Mucosa of rectum (tissue), 2 donors: ENCODE results near the gene PYCR2.
"Not testable (repeated sequence)": the region's sequence is repeated elsewhere in the genome, so short reads cannot be mapped to it uniquely, and the experiment has no call there.

Experiments
- H3K27ac ChIP-seq, 2 donors: one replicate each; pipeline ENCODE4 v1.7.0; 2013; ENCODE audit warnings: inconsistent platforms in 2 of 2, low read depth in 2 of 2, low read length in 2 of 2
- H3K27me3 ChIP-seq, 2 donors: one replicate each; pipeline ENCODE4 v1.7.0; 2013; ENCODE audit warnings: low read length in 2 of 2; ENCODE audit not compliant: control insufficient read depth in 2 of 2, insufficient read depth in 2 of 2
- H3K36me3 ChIP-seq, 2 donors: one replicate each; pipeline ENCODE4 v1.7.0; 2013; ENCODE audit warnings: low read length in 2 of 2; ENCODE audit not compliant: control insufficient read depth in 2 of 2, insufficient read depth in 2 of 2
- H3K4me1 ChIP-seq, 2 donors: one replicate each; pipeline ENCODE4 v1.7.0; 2013; ENCODE audit warnings: low read length in 2 of 2, mild to moderate bottlenecking in 1 of 2; ENCODE audit not compliant: control insufficient read depth in 2 of 2, insufficient read depth in 2 of 2
- H3K4me3 ChIP-seq, 2 donors: one replicate each; pipeline ENCODE4 v1.7.0; 2013; ENCODE audit warnings: low read length in 2 of 2
- H3K9ac ChIP-seq, 2 donors: one replicate each; pipeline ENCODE4 v1.7.0; 2013; ENCODE audit warnings: low read length in 2 of 2, low read depth in 1 of 2, mild to moderate bottlenecking in 1 of 2
- H3K9me3 ChIP-seq, 2 donors: one replicate each; pipeline ENCODE4 v1.7.0; 2013; ENCODE audit warnings: low read length in 2 of 2; ENCODE audit not compliant: control insufficient read depth in 2 of 2
- donor health status: healthy.
- donor health status: Normal muscosa, but diverticular disease.

PYCR2 gene

DNA sequence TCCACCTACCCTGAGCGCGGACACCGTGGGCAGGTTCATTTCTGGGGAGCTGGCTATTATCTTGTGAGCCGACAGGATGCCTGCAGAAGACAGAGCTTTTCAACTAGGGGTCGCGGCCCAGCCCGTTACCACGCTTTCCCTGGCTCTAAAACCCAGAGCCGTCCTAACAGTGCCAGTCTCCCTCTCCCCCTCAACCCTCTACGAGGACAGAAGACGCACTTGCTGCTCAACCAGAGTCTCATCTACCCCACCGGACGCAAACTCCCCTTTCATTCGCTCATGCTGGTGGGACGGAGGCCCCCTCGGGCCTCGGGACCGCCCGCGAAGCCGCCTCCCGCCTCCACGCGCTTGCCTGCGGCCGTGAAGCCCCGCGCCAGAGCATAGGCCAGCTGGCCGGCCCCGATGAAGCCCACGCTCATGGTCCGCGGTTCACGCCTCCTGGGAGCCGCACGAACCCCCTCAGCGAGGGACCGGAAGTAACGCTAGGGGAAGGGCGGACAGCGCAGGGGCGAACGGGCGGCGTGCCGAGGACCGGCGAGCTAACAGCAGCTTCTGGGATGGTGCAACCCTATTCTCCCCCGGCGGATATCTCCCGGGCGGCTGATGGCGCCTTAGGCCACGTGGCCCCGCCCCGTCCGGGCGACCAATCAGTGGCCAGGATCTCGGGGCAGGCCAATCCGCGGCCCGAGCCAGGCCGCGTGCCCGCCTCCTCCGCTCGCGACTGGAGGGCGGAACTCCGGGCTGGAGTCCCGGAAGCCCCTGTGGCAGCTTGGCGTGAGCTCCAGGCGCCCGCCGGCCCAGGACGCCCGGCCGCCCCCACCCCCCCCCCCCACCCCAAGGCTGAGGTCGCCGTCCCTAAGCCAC is at the start of gene PYCR2:
Gene PYCR2, minus strand, starts transcription at position 559 of the 864 bp plus-strand sequence. Its CDS starts 140 bp downstream, at position 419.
- Histone ChIP-seq H3K27ac (peak within 1 kb of the TSS; percentile 87 to 93), H3K36me3 (peaks cover 12 to 20% of the 10 kb centered on the region in 2 donors), H3K27me3 (no peaks in the 10 kb centered on the region), H3K9me3 (no peaks in the 10 kb centered on the region), H3K4me1 (peaks cover 16 to 22% of the 10 kb centered on the region in 2 donors), H3K4me3 (peak within 1 kb of the TSS; percentile 86 to 96), H3K9ac (peak within 1 kb of the TSS; percentile 94 to 96)

DNA sequence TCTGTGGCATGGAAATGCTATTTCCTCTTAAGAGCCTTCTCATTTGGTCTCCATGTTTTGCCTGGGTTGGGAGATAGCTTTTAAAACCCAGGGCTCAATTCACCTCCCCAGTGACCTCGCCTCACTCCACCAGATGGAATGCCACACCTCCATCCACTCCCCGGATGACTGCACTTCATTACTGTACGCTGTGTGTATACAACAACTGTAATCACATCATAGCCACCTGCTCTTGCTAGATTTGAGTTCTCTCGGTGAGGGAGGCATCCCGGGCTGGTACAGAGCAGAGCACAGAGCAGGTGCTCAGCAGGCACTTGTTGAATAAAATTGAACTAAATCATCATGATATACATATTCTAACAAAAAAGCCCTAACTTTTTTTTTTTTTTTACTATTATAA is 49.1 kb upstream of the PYCR2 start:
- Histone ChIP-seq H3K27ac (peak overlapping the region; percentile 65 to 67), H3K36me3 (no peaks in the 10 kb centered on the region), H3K9ac (no peak overlapping the region), H3K27me3 (no peaks in the 10 kb centered on the region), H3K4me1 (peaks cover 4 to 5% of the 10 kb centered on the region in 2 donors), H3K4me3 (no peak overlapping the region), H3K9me3 (no peaks in the 10 kb centered on the region)

DNA sequence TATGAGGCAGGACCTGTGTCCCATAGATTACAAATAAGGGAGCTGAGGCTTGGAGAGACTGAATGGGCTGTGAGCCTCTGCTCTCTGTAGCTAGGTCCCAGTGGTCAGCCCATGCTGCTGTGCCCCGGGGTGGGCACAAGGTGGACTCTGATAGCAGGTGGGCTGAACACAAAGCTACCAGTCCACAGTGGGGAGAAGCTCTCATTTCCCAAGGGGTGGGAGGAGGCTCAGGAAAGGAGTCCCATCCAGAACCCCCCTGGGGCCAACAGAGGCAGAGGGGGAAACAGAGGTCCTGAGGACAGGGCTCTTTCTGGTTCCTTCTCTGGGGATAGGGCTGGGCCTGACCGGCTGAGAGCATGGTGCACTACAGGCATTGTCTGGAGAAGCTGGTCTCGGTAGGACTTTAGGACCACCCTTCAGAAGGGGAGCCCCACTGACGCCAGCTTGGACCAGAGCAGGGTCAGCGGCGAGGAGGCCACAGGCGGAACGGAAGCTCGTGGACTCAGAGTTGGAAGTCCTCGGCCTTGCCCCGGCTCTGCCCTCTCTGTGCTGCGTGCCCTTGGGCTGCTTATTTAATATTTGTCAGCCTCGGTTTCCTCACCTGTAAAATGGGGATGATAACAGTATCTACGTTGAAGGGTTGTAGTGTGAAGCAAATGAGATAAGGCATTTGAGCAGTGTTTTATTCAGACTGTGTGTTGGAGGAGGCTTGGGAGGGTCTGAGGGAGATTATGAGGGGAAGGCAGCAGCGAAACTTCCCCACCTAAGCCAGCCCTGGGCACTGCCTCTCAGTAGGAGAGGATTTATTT is 48.5 kb upstream of the PYCR2 start:
- Histone ChIP-seq H3K9me3 (no peaks in the 10 kb centered on the region), H3K27ac (peak overlapping the region; percentile 65 to 67), H3K4me1 (peaks cover 4 to 5% of the 10 kb centered on the region in 2 donors), H3K36me3 (no peaks in the 10 kb centered on the region), H3K9ac (no peak overlapping the region), H3K27me3 (no peaks in the 10 kb centered on the region), H3K4me3 (no peak overlapping the region)

DNA sequence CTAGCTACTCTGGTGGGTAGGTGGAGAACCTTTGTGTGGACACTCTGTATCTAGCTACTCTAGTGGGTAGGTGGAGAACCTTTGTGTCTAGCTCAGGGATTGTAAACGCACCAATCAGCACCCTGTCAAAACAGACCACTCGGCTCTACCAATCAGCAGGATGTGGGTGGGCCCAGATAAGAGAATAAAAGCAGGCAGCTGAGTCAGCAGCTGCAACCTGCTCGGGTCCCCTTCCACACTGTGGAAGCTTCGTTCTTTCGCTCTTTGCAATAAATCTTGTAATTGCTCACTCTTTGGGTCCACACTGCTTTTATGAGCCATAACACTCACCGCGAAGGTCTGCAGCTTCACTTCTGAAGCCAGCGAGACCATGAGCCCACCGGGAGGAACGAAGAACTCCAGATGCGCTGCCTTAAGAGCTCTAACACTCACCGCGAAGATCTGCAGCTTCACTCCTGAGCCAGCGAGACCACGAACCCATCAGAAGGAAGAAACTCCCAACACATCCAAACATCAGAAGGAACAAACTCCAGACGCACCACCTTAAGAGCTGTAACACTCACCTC is 46.6 kb upstream of the PYCR2 start:
- H3K4me3 ChIP-seq, H3K27ac ChIP-seq, H3K9me3 ChIP-seq, H3K4me1 ChIP-seq, H3K27me3 ChIP-seq, H3K9ac ChIP-seq, H3K36me3 ChIP-seq: not testable (repeated sequence)

DNA sequence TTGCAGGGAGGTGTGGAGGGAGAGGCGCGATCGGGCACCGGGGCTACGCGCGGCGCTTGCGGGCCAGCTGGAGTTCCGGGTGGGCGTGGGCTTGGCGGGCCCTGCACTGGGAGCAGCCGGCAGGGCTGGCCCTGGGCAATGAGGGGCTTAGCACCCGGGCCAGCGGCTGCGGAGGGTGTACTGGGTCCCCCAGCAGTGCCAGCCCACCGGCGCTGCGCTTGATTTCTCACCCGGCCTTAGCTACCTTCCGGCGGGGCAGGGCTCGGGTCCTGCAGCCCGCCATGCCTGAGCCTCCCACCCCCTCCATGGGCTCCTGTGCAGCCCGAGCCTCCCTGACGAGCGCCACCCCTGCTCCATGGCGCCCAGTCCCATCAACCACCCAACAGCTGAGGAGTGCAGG is 45.7 kb upstream of the PYCR2 start:
- not testable (repeated sequence) for H3K36me3 ChIP-seq, H3K27me3 ChIP-seq, H3K9ac ChIP-seq, H3K9me3 ChIP-seq, H3K4me1 ChIP-seq, H3K4me3 ChIP-seq, H3K27ac ChIP-seq

DNA sequence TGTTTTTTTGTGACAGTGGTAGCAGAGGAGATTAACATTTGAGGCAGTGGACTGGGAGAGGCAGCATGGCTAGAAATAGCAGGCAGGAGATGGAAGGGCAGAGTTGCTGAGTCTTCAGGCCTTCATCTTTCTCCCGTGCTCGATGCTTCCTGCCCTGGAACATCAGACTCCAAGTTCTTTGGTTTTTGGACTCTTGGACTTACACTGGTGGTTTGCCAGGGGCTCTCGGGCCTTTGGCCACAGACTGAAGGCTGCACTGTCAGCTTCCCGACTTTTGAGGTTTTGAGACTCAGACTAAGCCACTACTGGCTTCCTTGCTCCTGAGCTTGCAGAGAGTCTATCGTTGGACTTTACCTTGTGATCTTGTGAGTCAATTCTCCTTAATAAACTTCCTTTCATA is 41.2 kb upstream of the PYCR2 start:
- H3K27ac ChIP-seq: no peak overlapping the region
- no peaks in the 10 kb centered on the region for H3K27me3 ChIP-seq
- H3K4me3 ChIP-seq: no peak overlapping the region
- no peaks in the 10 kb centered on the region for H3K9me3 ChIP-seq
- no peak overlapping the region for H3K9ac ChIP-seq
- H3K4me1 ChIP-seq: no peaks in the 10 kb centered on the region
- no peaks in the 10 kb centered on the region for H3K36me3 ChIP-seq

DNA sequence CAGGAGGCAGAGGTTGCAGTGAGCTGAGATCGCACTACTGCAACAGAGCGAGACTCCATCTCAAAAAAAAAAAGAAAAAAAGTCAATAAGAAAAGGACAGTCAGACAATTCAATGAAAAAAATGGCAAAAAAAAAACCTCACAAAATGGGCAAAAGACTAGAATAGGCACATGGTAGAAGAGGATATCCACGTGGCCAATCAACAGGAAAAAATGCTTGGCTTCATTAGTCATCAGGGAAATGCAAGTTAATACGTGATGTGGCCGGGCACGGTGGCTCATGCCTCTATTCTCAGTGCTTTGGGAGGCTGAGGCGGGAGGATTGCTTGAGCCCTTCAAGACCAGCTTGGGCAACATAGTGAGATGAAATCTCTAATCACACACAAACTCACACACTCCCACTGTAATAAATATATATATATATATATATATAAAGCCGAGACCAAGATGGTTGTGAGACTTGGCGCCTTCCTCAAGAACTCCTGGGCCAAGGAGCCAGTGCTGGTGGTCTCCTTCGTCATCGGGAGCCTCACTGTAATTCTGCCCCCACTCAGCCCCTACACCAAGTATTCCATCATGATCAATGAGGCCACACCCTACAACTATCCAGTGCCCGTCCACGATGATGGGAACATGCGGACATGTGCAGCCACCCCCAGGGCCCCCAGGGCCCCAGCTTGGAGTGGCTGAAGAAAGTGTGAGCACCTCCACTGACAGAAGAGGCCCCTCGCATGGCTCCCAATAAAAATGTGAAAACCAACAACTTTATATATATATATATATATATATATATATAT is 39.9 kb upstream of the PYCR2 start:
- no peaks in the 10 kb centered on the region for H3K9me3 ChIP-seq
- H3K27ac ChIP-seq: no peak overlapping the region
- no peaks in the 10 kb centered on the region for H3K4me1 ChIP-seq
- no peaks in the 10 kb centered on the region for H3K36me3 ChIP-seq
- no peaks in the 10 kb centered on the region for H3K27me3 ChIP-seq
- H3K9ac ChIP-seq: no peak overlapping the region
- no peak overlapping the region for H3K4me3 ChIP-seq

DNA sequence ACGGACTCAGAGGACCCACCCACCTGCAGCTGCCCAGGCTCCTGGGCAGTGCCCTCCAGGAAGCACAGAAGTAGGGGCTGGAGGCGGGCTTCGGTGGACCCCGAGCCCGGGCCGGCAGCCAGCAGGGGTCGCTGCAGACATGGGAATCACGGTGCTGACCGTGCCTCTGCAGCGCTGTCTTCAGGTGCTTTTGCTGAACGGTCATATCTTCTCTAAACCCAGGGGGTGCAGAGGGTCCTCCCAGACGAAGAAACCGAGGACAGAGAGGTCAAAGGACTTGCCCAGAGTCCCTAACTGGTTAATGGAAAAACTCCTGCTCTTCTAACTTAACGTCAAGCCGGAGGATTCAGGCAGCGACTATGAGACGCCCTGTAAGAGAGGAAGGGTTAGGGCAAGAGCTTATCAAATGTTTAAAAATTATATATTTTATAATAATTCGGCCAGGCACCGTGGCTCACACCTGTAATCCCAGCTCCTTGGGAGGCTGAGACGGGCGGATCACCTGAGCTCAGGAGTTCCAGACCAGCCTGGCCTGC is 38.5 kb upstream of the PYCR2 start:
- Histone ChIP-seq H3K4me1 (no peaks in the 10 kb centered on the region), H3K4me3 (peak overlapping the region in 1 of 2 donors; percentile 17), H3K27me3 (no peaks in the 10 kb centered on the region), H3K36me3 (no peaks in the 10 kb centered on the region), H3K27ac (no peak overlapping the region), H3K9ac (peak overlapping the region in 1 of 2 donors; percentile 16), H3K9me3 (no peaks in the 10 kb centered on the region)

DNA sequence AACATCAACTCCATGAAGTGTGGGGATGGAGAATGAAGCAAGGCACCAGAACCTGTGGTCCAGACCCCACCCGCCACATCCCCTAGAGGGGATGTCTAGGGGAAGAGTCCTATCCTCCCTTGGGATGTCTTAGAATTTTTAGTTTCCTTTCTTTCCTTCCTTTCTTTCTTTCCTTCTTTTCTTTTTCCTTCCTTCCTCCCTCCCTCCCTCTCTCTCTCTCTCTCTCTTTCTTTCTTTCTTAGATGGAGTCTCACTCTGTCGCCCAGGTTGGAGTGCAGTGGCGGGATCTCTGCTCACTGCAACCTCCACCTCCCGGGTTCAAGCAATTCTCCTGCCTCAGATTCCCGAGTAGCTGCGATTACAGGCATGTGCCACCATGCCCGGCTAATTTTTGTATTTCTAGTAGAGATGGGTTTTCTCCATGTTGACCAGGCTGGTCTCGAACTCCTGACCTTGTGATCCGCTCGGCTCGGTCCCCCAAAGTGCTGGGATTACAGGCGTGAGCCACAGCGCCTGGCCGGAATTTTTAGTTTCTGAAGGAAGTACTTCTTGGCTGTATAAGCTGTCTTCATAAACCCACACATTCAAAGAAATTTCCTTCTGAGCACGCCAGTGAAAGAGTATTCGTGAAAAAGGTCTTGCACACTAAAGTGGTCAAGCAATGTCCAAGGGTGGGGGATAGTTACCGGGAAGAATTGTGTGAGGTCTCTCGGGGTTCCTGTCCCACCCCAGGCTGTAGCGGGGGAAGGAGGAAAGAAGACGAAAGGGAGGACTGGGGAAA is 37.8 kb upstream of the PYCR2 start:
- Histone ChIP-seq H3K9ac (peak overlapping the region in 1 of 2 donors; percentile 16), H3K4me3 (peak overlapping the region in 1 of 2 donors; percentile 17), H3K27me3 (no peaks in the 10 kb centered on the region), H3K9me3 (no peaks in the 10 kb centered on the region), H3K27ac (no peak overlapping the region), H3K36me3 (no peaks in the 10 kb centered on the region), H3K4me1 (no peaks in the 10 kb centered on the region)
